Fibroblast of upper back skin (primary cell): ENCODE data around the gene IFNLR1.
A peak's percentile ranks its signal among the peaks of the same experiment; 100 is the strongest.
"Not testable (repeated sequence)": the region's sequence is repeated elsewhere in the genome, so short reads cannot be mapped to it uniquely, and the experiment has no call there.

ENCODE experiments used
- DNase-seq: peaks from one replicate; pipeline ENCODE4 v3.0.0-alpha.2; 2013

IFNLR1 gene

DNA sequence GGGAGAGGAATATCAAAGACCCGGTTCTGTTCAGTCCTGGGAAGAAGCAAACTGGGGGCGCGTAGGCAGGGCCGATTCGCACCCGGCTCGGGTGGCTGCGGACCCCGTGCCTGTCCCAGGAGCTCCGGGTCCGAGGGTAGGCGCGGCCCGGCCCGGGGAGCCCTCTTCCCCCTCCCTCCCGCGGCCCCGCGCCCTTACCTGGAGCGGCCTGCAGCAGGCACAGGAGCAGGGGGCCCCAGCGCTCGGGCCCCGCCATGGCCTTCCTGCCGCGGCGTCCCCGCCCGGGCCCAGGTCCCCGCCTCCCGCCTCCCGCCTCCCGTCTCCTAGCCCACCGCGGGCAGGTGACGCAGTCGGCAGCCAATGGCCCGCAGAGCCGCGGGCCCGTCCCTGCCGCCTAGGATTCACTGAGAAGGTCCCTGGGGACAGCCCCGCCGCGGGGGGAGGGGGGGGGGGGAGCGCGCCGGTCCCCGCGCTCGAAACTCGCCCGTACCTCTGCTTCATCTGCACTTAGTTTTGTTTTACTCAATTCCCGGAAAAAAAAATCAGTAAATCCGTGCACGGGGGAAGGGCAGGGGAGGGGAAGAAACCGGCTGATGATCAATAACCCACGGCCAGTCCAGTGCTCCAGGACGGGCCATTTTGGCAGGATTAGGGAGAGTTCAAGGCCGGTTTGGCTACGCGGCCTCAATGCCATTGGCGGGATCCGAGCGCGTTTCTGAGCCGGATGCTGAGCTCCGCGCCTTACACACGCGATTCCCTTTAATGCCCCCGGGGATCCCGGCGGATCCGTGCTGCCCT is at the start of gene IFNLR1:
IFNLR1 (minus strand) TSS at position 297 of the 798 bp plus-strand sequence; CDS start at position 256, 41 bp downstream.
- peak; percentile 7 for DNase-seq

GRCh38 chr1:24235921-24236788 is 49.1 kb upstream of the IFNLR1 start:
- DNase-seq, result no peak

DNA sequence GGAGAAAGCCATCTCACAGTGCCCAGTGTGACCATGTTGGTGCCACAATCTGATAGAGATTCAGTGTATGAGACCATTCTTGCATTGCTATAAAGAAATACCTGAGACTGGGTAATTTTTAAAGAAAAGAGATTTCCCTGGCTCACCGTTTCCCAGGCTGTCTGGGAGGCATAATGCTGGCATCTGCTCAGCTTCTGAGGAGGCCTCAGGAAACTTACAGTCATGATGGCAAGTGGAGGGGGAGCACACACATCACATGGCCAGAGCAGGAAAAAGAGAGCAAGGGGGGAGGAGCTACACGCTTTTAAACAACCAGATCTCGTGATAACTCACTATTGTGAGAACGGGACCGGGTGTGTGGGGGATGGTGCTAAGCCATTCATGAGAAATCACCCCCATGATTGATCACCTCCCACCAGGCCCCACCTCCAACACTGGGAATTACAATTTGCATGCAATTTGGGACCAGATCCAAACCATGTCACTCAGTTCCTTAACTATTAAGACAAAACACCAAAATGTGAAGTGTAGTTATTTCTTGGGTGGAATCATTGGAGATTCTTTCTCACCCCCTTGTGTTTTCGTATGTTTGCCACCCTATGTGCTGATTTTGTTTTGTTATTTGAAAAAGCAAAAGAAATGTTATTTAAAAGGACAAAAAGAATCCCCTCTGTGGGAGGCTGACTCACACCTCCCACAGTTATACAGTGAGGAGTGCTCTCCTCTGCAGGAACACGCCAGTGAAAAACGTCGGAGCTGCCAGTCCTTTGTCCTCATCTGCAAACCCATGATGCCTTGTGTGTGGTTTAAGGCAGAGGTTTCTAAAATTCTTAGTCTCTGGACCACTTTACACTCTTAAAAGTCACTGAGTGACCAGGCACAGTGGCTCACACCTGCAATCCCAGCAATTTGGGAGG is 46.9 kb upstream of the IFNLR1 start:
- DNase-seq, result no peak

GRCh38 chr1:24231701-24232100 is 44.6 kb upstream of the IFNLR1 start:
- no peak for DNase-seq

DNA sequence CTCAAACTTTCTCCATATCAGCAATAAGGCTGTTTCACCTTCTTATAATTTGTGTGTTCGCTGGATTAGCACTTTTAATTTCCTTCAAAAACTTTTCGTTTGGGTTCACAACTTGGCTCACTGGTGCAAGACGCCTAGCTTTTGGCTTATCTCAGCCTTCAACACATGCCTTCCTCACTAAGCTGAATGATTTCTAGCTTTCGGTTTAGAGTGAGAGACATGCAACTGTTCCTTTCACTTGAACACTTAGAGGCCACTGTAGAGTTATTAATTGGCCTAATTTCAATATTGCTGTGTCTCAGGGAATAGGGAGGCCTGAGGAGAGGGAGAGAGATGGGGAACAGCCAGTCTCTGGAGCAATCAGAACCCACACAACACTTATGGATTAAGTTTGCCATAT is 41.2 kb upstream of the IFNLR1 start:
- no peak for DNase-seq

GRCh38 chr1:24226749-24227148 is 39.7 kb upstream of the IFNLR1 start:
- DNase-seq, result no peak

GRCh38 chr1:24224761-24225160 is 37.7 kb upstream of the IFNLR1 start:
- no peak for DNase-seq

DNA sequence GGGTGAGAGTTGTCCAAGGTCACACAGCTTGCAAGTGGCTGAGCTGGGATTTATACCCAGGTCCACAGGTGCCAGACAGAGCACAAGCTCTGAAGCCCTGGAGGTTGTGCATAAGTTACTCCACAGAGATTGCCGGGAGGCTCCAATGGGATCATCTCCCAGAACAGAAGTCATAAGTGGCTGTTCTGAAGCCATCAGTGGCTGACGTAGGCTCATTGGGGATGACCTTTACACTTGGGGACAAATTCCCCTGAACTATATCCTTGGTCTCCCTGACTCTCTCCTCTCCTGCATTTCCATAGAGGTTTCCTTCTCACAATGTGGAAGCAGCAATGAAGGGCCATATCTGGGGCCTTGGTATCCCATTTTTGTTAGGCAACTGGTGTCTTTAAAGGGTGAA is 37.0 kb upstream of the IFNLR1 start:
- DNase-seq, result no peak

DNA sequence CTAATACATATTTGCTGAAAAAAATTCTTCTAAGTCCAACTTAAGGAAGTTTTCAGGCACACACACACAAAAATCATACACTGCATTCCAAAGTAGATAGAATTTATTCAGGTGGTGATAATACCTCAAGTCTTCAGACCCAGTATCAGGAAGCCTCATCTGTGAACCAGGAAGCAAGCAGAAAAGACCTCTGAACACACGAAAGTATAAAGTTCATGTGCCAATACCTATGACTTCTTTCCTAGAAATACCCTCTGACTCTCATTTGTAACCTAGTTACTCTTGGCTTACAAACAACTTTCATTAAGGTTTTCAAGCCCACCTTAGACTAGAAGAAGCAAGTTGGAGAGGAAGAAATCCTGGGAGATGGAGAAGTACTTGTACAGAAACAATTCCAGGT is 35.7 kb upstream of the IFNLR1 start:
- DNase-seq, result no peak

GRCh38 chr1:24222008-24222605 is 35.0 kb upstream of the IFNLR1 start:
- no peak for DNase-seq

DNA sequence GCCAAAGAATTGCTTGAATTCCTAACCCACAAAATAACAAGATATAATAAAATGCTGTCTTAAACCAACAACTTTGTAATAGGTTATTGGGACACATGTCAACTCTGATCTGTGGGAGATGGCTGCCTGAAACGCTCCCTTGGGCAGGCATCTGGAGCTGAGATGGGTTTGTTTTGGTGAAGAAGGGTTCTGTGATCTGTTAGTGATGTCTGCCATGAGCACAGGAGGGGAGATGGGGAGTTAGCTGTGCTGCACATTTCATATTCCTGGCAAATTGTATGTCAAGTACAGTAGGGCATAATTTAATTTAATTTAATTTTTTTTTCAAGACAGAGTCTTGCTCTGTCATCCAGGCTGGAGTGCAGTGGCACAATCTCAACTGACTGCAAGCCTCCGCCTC is 34.2 kb upstream of the IFNLR1 start:
- DNase-seq, result no peak

GRCh38 chr1:24216276-24217074 is 29.4 kb upstream of the IFNLR1 start:
- no peak for DNase-seq

GRCh38 chr1:24215226-24215814 is 28.2 kb upstream of the IFNLR1 start:
- DNase-seq, result no peak

GRCh38 chr1:24212376-24212775 is 25.3 kb upstream of the IFNLR1 start:
- DNase-seq, result no peak

DNA sequence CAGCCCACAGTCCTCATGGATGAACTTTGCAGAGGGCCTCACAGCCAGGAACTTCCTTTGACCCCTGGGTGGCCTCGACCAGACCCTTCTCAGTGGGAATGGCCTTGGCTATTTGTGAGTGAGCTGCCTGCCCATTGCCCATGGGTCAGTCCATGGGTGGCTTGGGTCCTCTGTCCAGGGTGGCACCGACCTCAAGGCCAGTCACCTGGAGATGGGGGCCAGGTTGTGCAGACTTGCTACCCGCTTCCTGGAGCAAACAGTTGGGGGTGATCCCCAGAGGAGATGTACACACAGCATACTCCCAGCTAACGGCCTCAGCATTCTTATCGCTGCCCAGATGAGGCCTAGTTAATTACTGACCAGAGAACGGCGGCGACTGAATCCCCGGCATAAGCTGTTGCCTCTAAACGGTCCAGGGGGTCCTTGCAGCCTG is 23.1 kb upstream of the IFNLR1 start:
- no peak for DNase-seq

GRCh38 chr1:24209097-24209496 is 22.0 kb upstream of the IFNLR1 start:
- DNase-seq, result no peak

DNA sequence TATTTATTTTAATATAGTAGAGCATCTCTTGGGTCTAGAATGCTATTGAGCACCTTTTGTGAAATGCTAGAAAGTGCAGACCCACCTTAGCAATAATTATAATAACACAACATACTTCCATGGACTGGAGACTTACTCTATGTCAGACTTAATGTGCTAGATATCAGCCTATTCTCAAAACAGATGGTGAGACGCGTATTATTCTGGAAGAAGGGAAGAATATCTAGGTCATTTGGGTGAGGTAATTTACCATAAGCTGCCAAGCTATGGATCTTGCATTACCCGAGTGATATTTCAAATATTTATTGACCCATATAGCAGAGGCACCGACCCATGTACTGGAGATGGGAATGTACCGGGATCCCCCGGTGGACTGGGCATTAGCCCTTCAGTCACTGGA is 20.6 kb upstream of the IFNLR1 start:
- DNase-seq, result no peak

DNA sequence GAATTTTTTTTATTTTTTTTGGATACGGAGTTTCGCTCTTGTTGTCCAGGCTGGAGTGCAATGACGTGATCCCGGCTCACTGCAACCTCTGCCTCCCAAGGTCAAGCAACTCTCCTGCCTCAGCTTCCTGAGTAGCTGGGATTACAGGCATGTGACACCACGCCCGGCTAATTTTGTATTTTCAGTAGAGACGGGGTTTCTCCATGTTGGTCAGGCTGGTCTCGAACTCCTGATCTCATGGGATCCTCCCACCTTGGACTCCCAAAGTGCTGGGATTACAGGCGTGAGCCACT is 20.3 kb upstream of the IFNLR1 start:
- DNase-seq, result not testable (repeated sequence)

DNA sequence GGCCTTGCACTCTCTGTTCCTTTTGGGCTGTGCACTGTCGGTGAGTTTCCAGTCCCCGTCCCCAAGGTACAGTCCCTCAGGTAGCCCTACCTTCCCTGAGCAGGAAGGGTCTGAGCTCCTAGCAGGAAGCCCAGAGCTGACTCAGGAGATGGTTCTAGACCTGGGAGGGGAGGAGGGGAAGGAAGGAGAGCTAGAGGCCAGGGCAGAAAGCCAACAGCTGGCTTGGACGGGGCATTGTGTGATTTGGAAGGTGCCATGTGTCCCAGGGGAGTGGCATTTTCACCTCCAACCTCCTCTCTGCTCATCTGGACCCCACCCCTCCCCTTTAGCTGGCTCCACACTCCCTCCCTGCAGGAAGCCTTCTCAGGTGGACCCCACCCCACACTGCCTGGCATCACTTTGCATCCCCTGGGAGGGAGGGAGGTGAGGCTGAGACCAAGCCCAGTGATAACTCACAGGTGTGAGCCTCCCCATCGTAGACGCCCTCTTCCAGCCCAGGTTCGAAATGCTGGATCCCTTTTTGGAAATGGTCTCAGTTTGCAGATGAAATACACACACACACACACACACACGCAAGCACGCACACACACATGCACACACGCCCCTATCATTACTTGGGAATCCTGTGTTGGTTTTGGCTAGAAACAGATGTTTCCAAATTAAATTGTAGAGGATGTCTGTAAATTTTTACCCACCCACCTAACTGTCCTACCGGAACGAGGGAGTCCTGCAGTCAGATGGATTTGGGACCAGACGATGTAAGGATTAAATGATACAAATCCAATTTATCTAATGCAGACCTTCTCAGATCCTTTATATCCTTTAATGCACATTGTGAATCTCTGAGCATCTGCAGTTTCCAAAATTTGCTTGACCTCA is 19.7 kb upstream of the IFNLR1 start:
- DNase-seq, result no peak

DNA sequence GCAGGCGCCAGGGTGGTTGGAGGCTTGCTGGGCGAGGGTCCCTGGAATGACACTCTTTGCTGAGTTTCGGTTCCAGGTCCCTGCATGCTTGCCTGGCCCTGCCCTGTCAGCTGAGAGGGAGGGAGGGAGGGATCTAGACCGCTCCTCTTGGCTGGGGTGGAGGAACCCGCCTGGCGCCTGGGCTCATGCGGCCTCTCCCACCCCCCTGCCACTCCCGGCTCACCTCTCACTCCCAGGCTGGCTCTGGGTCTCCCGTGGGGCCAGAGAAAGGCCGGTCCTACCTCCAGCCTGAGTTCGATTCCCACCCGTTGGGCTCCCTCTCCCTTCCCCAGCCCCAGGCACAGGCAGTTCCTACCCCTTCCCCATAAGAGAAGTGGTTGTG is 19.0 kb upstream of the IFNLR1 start:
- no peak for DNase-seq
